ENCODE results near the gene CD160. TPM values are rescaled to one million over a fixed set of nuclear protein-coding genes. Genes with fewer than 3 reads are reported as not detected.
"Not testable (repeated sequence)": the region's sequence is repeated elsewhere in the genome, so short reads cannot be mapped to it uniquely, and the experiment has no call there.

The CD160 gene
- total RNA-seq, 1 experiment from 2014 or later = not detected

DNA sequence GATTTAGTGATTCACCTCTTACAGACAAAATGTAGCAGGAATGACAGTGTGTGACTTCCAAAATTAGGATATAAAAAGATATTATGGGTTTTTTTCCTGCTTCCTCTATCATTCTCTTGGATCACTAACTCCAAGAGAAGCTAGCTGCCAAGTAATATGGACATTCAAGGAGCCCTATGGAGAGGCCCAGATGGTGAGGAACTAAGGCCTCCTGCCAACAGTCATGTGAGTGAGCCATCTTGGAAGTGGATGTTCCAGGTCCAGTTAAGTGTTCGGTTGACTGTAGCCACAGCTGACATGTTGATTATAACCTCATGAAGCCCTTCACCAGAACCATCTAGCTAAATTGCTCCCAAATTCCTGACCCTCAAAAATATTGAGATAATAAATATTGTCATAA, 38.8 kb downstream of the CD160 start:
- H3K27me3 ChIP-seq (ENCODE audit: low read length) = no peaks in the 10 kb centered on the region
- no peak overlapping the region for H3K4me2 ChIP-seq (ENCODE audit: low read depth, low read length, poor library complexity, severe bottlenecking)
- H2AFZ ChIP-seq (ENCODE audit: low read length) = no peak overlapping the region
- no peak overlapping the region for H3K9ac ChIP-seq (ENCODE audit: low read length)
- H3K9me2 ChIP-seq (replicated peaks; ENCODE audit: insufficient read depth, low read length) = no peaks in the 10 kb centered on the region
- H3K27ac ChIP-seq (ENCODE audit: low read length) = no peak overlapping the region
- H3K79me2 ChIP-seq (ENCODE audit: low read length) = no peaks in the 10 kb centered on the region; the same call in 1 of the 2 replicates
- H4K20me1 ChIP-seq (ENCODE audit: insufficient read depth, low read depth, low read length) = no peaks in the 10 kb centered on the region
- no peak overlapping the region for H3K4me3 ChIP-seq (ENCODE audit: low read length)
- 0 out of 2 replicates have a peak, but pooled peaks cover 3% of the 10 kb centered on the region for H3K4me1 ChIP-seq (ENCODE audit: low read length)
- H3K9me3 ChIP-seq (ENCODE audit: low read length) = no peaks in the 10 kb centered on the region; the same call in 1 of the 2 replicates
- no peak for DNase-seq
- peaks cover 14% of the 10 kb centered on the region for H3K36me3 ChIP-seq (ENCODE audit: insufficient read depth, low read length)

DNA sequence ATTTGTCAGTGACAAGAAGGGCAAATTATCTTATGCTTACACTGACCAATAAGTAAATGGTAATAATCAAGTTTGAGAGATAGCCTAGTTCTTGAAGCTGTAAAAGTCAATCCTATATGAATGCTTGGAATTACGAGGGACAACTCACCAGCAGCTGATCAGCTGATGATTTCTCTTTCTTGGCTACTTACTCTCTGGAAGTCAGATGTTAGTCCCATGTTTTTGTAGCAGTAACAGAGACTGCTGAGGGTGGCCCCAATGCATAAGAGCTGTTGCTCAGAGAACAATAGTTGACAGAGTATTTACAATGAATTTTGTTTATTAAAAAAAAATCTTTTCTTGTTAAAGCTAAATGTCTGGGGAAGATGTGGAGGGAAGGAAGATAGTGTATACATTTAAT, 39.3 kb downstream of the CD160 start:
- H2AFZ ChIP-seq (ENCODE audit: low read length) = no peak overlapping the region
- no peak overlapping the region for H3K4me3 ChIP-seq (ENCODE audit: low read length)
- H3K9me2 ChIP-seq (replicated peaks; ENCODE audit: insufficient read depth, low read length) = no peaks in the 10 kb centered on the region
- no peak overlapping the region for H3K4me2 ChIP-seq (ENCODE audit: low read depth, low read length, poor library complexity, severe bottlenecking)
- H3K27me3 ChIP-seq (ENCODE audit: low read length) = no peaks in the 10 kb centered on the region
- peaks cover 16% of the 10 kb centered on the region for H3K36me3 ChIP-seq (ENCODE audit: insufficient read depth, low read length)
- 0 out of 2 replicates have a peak, but pooled peaks cover 3% of the 10 kb centered on the region for H3K4me1 ChIP-seq (ENCODE audit: low read length)
- H3K27ac ChIP-seq (ENCODE audit: low read length) = no peak overlapping the region
- no peak for DNase-seq
- H3K79me2 ChIP-seq (ENCODE audit: low read length) = no peaks in the 10 kb centered on the region; the same call in 1 of the 2 replicates
- no peaks in the 10 kb centered on the region for H4K20me1 ChIP-seq (ENCODE audit: insufficient read depth, low read depth, low read length)
- H3K9me3 ChIP-seq (ENCODE audit: low read length) = no peaks in the 10 kb centered on the region; the same call in 1 of the 2 replicates
- no peak overlapping the region for H3K9ac ChIP-seq (ENCODE audit: low read length)

DNA sequence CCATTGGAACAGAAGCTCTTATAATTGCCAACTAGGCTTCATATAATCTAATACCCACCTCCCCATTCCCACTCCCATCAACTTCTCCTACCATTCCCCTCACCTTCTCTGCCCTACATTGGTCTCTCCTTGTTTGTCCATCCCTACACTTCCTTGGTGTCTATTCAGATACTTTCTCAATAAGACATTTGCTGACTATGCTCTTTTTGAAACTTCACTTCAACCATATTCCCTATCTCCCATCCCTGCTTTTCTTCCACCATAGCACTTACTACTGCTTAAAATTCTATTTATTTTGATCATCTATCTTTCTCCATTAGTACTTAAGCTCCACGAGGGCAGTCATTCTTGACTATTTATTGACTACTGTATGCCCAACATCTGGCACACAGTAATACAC, 40.4 kb downstream of the CD160 start:
- no peaks in the 10 kb centered on the region for H3K27me3 ChIP-seq (ENCODE audit: low read length)
- no peak overlapping the region for H3K4me3 ChIP-seq (ENCODE audit: low read length)

DNA sequence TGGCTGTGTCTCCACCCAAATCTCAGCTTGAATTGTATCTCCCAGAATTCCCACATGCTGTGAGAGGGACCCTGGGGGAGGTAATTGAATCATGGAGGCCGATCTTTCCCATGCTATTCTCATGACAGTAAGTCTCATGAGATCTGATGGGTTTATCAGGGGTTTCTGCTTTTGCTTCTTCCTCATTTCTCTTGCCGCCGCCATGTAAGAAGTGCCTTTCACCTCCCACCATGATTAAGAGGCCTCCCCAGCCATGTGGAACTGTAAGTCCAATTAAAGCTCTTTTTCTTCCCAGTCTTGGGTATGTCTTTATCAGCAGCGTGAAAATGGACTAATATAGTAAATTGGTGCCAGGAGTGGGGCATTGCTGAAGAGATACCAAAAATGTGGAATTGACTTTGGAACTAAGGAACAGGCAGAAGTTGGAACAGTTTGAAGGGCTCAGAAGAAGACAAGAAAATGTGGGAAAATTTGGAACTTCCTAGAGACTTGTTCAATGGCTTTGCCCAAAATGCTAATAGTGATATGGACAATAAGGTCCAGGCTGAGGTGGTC, 41.2 kb downstream of the CD160 start:
- H3K4me1 ChIP-seq (ENCODE audit: low read length); H3K4me3 ChIP-seq (ENCODE audit: low read length); H3K27ac ChIP-seq (ENCODE audit: low read length); H3K79me2 ChIP-seq (ENCODE audit: low read length); H3K9me3 ChIP-seq (ENCODE audit: low read length); H3K4me2 ChIP-seq (ENCODE audit: low read depth, low read length, poor library complexity, severe bottlenecking); H3K9me2 ChIP-seq (replicated peaks; ENCODE audit: insufficient read depth, low read length); DNase-seq; H2AFZ ChIP-seq (ENCODE audit: low read length); H4K20me1 ChIP-seq (ENCODE audit: insufficient read depth, low read depth, low read length); H3K9ac ChIP-seq (ENCODE audit: low read length); H3K27me3 ChIP-seq (ENCODE audit: low read length): not testable (repeated sequence)
- H3K36me3 ChIP-seq (ENCODE audit: insufficient read depth, low read length) = peaks cover 16% of the 10 kb centered on the region

More for the DNA sequence above, 40.4 kb downstream of the CD160 start:
- Histone ChIP-seq H3K9ac (ENCODE audit: low read length) (no peak overlapping the region), H4K20me1 (ENCODE audit: insufficient read depth, low read depth, low read length) (no peaks in the 10 kb centered on the region), H3K4me1 (ENCODE audit: low read length) (0 out of 2 replicates have a peak, but pooled peaks cover 3% of the 10 kb centered on the region), H3K79me2 (ENCODE audit: low read length) (no peaks in the 10 kb centered on the region; the same call in 1 of the 2 replicates), H2AFZ (ENCODE audit: low read length) (no peak overlapping the region), H3K27ac (ENCODE audit: low read length) (no peak overlapping the region), H3K36me3 (ENCODE audit: insufficient read depth, low read length) (peaks cover 16% of the 10 kb centered on the region), H3K9me2 (replicated peaks; ENCODE audit: insufficient read depth, low read length) (no peaks in the 10 kb centered on the region), H3K9me3 (ENCODE audit: low read length) (no peaks in the 10 kb centered on the region; the same call in 1 of the 2 replicates), H3K4me2 (ENCODE audit: low read depth, low read length, poor library complexity, severe bottlenecking) (no peak overlapping the region)
- DNase-seq = no peak

DNA sequence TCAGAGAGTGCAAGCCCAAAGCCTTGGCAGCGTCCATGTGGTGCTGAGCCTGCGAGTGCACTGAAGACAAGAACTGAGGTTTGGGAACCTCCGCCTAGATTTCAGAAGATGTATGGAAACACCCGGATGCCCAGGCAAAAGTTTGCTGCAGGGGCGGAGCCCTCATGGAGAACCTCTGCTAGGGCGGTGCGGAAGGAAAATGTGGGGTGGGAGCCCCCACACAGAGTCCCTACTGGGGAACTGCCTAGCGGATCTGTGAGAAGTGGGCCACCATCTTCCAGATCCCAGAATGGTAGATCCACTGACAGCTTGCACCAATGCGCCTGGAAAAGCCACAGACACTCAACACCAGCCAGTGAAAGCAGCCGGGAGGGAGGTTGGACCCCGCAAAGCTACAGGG, 42.2 kb downstream of the CD160 start:
- not testable (repeated sequence) for H3K27ac ChIP-seq (ENCODE audit: low read length); H2AFZ ChIP-seq (ENCODE audit: low read length); H3K27me3 ChIP-seq (ENCODE audit: low read length); H3K4me1 ChIP-seq (ENCODE audit: low read length); H4K20me1 ChIP-seq (ENCODE audit: insufficient read depth, low read depth, low read length); H3K9me3 ChIP-seq (ENCODE audit: low read length); H3K4me3 ChIP-seq (ENCODE audit: low read length); H3K4me2 ChIP-seq (ENCODE audit: low read depth, low read length, poor library complexity, severe bottlenecking); H3K79me2 ChIP-seq (ENCODE audit: low read length); H3K9me2 ChIP-seq (replicated peaks; ENCODE audit: insufficient read depth, low read length); H3K9ac ChIP-seq (ENCODE audit: low read length); DNase-seq
- H3K36me3 ChIP-seq (ENCODE audit: insufficient read depth, low read length) = peaks cover 16% of the 10 kb centered on the region

DNA sequence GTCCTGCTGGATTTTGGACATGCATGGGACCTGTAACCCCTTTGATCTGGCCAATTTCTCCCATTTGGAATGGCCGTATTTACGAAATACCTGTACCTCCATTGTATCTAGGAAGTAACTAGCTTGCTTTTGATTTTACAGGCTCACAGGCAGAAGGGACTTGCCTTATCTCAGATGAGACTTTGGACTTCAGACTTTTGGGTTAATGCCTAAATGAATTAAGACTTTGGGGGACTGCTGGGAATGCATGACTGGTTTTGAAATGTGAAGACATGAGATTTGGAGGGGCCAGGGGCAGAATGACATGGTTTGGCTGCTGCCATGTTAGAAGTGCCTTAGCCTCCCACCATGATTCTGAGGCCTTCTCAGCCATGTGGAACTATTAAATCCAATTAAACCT, 42.7 kb downstream of the CD160 start:
- not testable (repeated sequence) for H4K20me1 ChIP-seq (ENCODE audit: insufficient read depth, low read depth, low read length); H3K9ac ChIP-seq (ENCODE audit: low read length); H3K4me3 ChIP-seq (ENCODE audit: low read length); H3K27me3 ChIP-seq (ENCODE audit: low read length); DNase-seq; H3K9me3 ChIP-seq (ENCODE audit: low read length); H3K4me1 ChIP-seq (ENCODE audit: low read length); H3K27ac ChIP-seq (ENCODE audit: low read length); H3K9me2 ChIP-seq (replicated peaks; ENCODE audit: insufficient read depth, low read length); H3K4me2 ChIP-seq (ENCODE audit: low read depth, low read length, poor library complexity, severe bottlenecking); H3K79me2 ChIP-seq (ENCODE audit: low read length); H2AFZ ChIP-seq (ENCODE audit: low read length)
- H3K36me3 ChIP-seq (ENCODE audit: insufficient read depth, low read length) = peaks cover 16% of the 10 kb centered on the region

DNA sequence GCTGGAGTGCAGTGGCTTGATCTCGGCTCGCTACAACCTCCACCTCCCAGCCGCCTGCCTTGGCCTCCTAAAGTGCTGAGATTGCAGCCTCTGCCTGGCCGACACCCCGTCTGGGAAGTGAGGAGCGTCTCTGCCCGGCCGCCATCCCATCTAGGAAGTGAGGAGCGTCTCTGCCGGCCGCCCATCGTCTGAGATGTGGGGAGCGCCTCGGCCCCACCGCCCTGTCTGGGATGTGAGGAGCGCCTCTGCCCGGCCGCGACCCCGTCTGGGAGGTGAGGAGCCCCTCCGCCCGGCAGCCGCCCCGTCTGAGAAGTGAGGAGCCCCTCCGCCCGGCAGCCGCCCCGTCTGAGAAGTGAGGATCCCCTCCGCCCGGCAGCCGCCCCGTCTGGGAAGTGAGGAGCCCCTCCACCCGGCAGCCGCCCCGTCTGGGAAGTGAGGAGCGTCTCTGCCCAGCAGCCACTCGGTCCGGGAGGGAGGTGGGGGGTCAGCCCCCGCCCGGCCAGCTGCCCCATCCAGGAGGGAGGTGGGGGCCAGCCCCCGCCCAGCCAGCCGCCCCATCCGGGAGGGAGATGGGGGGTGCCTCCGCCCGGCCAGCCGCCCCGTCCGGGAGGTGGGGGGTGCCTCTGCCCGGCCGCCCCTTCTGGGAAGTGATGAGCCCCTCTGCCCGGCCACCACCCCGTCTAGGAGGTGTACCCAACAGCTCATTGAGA, 45.1 kb downstream of the CD160 start:
- H2AFZ ChIP-seq (ENCODE audit: low read length) = not testable (repeated sequence)
- peaks cover 25% of the 10 kb centered on the region for H3K36me3 ChIP-seq (ENCODE audit: insufficient read depth, low read length)

DNA sequence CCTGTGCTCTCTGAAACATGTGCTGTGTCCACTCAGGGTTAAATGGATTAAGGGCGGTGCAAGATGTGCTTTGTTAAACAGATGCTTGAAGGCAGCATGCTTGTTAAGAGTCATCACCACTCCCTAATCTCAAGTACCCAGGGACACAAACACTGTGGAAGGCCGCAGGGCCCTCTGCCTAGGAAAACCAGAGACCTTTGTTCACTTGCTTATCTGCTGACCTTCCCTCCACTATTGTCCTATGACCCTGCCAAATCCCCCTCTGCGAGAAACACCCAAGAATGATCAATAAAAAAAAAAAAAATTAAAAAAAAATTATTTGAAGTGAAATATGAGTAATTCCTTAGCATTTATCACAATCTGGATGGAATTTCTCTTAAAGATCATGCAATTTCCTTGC, 45.8 kb downstream of the CD160 start:
- H3K9me2 ChIP-seq (replicated peaks; ENCODE audit: insufficient read depth, low read length); H3K9me3 ChIP-seq (ENCODE audit: low read length); H3K79me2 ChIP-seq (ENCODE audit: low read length); H3K4me1 ChIP-seq (ENCODE audit: low read length); H3K4me2 ChIP-seq (ENCODE audit: low read depth, low read length, poor library complexity, severe bottlenecking); H2AFZ ChIP-seq (ENCODE audit: low read length); H3K27ac ChIP-seq (ENCODE audit: low read length); H4K20me1 ChIP-seq (ENCODE audit: insufficient read depth, low read depth, low read length); DNase-seq; H3K4me3 ChIP-seq (ENCODE audit: low read length); H3K27me3 ChIP-seq (ENCODE audit: low read length); H3K9ac ChIP-seq (ENCODE audit: low read length): not testable (repeated sequence)
- peaks cover 31% of the 10 kb centered on the region for H3K36me3 ChIP-seq (ENCODE audit: insufficient read depth, low read length)

More for the DNA sequence above, 45.1 kb downstream of the CD160 start:
- H3K4me3 ChIP-seq (ENCODE audit: low read length); DNase-seq; H4K20me1 ChIP-seq (ENCODE audit: insufficient read depth, low read depth, low read length); H3K4me1 ChIP-seq (ENCODE audit: low read length); H3K27me3 ChIP-seq (ENCODE audit: low read length); H3K79me2 ChIP-seq (ENCODE audit: low read length); H3K9me2 ChIP-seq (replicated peaks; ENCODE audit: insufficient read depth, low read length); H3K9me3 ChIP-seq (ENCODE audit: low read length); H3K9ac ChIP-seq (ENCODE audit: low read length); H3K4me2 ChIP-seq (ENCODE audit: low read depth, low read length, poor library complexity, severe bottlenecking); H3K27ac ChIP-seq (ENCODE audit: low read length): not testable (repeated sequence)
